WI38 (cell line): ENCODE data around the gene TMEM131.

Experiments used
- H3K4me3 ChIP-seq: 2 replicates; pipeline ENCODE4 v1.5.1; 2011; ENCODE audit warnings: low read depth, mild to moderate bottlenecking, control low read depth, low read length
- TF ChIP-seq, protein P1 (sequence below): IDR thresholded peaks from 2 replicates; pipeline ENCODE4 v1.5.1; 2012; ENCODE audit warnings: low read depth, mild to moderate bottlenecking, control low read depth, low read length

TMEM131 gene

DNA sequence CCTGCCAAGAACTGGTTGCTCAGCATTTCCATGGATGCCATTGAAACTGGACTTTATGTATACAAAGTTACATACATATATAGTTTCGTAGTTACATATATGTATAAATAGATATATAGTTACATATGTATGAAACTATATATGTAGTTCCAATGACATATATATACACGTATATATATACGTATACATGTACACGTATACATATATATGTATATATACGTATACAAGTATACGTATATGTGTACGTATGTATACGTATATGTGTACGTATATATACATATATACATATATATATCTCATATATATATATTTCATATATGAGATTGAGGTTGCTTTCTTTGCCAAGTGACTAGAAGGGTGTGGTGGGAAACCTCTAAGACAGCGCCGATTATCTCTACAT is 10.6 kb upstream of the TMEM131 start:
- TF ChIP-seq, protein P1, sequence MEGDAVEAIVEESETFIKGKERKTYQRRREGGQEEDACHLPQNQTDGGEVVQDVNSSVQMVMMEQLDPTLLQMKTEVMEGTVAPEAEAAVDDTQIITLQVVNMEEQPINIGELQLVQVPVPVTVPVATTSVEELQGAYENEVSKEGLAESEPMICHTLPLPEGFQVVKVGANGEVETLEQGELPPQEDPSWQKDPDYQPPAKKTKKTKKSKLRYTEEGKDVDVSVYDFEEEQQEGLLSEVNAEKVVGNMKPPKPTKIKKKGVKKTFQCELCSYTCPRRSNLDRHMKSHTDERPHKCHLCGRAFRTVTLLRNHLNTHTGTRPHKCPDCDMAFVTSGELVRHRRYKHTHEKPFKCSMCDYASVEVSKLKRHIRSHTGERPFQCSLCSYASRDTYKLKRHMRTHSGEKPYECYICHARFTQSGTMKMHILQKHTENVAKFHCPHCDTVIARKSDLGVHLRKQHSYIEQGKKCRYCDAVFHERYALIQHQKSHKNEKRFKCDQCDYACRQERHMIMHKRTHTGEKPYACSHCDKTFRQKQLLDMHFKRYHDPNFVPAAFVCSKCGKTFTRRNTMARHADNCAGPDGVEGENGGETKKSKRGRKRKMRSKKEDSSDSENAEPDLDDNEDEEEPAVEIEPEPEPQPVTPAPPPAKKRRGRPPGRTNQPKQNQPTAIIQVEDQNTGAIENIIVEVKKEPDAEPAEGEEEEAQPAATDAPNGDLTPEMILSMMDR = no peak
- H3K4me3 ChIP-seq = no peak overlapping the region

DNA sequence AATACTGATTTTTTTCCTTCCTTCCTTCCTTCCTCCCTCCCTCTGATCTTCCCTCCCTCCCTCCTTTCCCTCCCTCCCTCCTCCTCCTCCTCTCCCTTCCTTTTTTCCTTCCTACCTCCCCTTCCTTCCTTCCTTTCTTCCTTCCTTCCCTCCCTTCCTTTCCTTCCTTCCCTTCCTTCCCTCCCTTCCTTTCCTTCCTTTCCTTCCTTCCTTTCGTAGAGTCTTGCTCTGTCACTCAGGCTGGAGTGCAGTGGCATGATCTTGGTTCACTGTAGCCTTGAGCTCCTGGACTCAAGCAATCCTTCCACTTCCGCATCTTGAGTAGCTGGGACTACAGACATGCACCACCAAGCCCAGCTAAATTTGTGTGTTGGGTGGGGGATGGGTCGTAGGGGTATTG is 8.9 kb upstream of the TMEM131 start:
- TF ChIP-seq, protein P1 = no peak
- no peak overlapping the region for H3K4me3 ChIP-seq

DNA sequence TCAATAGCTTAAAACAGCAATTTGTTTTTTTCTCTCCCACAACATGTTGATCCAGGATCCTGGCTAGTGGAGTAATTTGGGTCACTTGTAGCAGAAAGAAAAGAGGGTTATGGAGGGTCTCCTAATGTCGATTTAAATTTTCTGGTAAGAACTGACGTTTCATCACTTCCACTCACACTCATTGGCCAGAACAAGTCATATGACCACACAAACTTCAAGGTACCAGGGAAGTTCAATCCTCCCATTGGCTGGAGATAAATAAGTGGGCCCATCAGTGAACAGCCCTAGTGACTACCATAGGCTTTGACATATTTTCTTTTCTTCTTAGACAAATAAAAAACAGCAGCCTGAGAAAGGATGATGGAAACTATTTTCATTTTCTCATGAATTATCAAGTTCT is 8.3 kb upstream of the TMEM131 start:
- TF ChIP-seq, protein P1 = no peak
- H3K4me3 ChIP-seq = no peak overlapping the region

DNA sequence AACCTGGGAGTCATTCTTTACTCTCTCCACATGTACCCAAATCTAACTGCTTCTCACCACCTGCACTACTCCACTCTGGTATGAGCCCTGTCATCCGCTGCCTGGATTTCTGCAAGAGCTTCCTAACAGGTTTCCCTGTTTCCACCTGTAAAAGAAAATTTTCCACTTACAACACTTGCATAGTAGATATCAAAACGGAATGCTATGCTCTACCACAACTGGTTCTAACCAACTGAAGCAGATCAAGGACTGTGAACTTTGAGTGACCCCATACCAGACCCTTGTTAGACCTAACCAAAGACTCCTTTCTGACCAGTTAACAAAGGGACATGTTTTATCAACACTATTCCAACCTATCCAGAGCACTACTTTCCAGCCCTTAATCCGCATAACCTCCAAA is 3.8 kb upstream of the TMEM131 start:
- TF ChIP-seq, protein P1 = no peak
- H3K4me3 ChIP-seq = no peak overlapping the region

DNA sequence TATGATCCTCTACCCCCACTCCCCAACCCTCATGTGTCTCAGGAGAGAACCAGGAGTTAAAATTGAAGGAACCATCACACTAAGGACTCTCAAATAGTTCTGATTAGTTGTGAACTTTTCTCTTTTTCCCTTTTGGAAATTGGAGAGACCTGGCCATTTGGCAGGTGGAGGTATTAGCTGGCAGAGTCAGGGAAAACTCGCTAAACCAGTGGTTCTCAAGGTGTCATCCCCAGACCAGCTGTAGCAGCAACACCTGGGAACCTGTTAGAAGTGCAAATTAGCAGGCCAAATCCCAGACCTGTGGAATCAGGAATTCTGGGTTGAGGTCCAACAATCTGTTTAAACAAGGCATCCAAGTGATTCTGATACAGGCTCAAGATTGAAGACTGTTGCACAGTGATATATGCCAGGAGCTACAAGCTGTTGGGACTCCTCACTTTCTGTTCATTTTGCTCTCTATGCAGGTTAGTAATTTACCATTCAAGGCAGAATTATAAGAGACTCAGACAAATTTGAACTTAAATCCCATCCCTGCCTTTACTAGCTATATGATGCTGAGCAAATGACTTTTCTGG is 2.8 kb upstream of the TMEM131 start:
- TF ChIP-seq, protein P1 = no peak
- H3K4me3 ChIP-seq = no peak overlapping the region

DNA sequence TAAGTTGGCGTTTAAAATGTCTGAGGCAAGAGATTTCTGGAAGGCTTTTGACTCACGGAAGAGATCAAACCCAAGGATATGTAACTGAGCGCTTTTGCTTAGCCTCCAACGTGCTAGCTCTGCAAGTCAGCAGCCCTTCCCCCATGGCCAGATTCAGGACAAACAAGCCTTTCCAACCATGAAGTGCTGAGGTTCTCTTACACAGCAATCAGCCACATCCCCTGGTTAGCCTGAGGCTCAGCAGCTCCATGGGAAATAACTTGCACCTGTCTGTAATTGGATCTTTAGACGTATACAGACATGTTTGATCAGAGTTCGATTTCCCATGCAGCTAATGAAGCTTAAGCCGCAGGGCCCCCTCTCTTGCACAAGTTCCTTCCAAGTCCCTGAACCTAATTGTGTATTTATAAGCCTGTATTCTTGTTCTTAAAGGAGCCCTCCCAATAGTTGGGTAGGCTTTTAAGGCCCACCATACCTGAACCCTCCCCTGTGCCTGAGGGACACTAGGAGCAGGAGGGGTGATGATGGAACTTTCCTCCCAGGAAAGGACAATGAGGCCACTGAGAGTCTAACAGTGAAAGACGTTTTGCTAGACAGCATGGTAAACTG is 2.1 kb upstream of the TMEM131 start:
- TF ChIP-seq, protein P1 = no peak
- H3K4me3 ChIP-seq = no peak overlapping the region

DNA sequence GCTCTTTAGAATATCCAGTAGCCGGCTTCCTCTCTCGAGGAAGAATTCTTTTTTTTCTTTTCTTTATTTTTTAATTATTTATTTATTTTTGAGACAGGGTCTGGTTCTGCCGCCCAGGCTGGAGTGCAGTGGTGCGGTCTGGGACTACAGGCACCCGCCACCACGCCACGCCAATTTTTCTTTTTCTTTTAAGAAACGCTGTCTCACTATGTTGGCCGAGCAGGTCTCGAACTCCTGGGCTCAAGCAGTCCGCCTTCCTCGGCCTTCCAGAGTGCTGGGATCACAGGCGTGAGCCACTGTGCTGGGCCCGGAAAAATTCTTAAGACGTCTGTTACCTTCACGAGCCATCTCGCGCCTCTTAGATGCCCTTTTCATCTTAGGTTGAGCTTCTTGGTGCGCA is 931 bp upstream of the TMEM131 start:
- H3K4me3 ChIP-seq = peak overlapping the region; percentile 84
- TF ChIP-seq, protein P1 = no peak
